Right hindlimb (tissue), 1 donor: ENCODE results near the gene MRLN.
"Not testable (repeated sequence)": the region's sequence is repeated elsewhere in the genome, so short reads cannot be mapped to it uniquely, and the experiment has no call there.

ENCODE experiments used
- DNase-seq: peaks from one replicate; pipeline ENCODE4 v3.0.0-alpha.2; 2018

The MRLN gene

GRCh38 chr10:59753267-59753666 is at the start of gene MRLN:
TSS of gene MRLN (minus strand) at chr10:59753455.
- no peak for DNase-seq

- DNase-seq, result no peak
These were observed 47.9 kb upstream of the MRLN start for GRCh38 chr10:59801171-59801570.

DNA sequence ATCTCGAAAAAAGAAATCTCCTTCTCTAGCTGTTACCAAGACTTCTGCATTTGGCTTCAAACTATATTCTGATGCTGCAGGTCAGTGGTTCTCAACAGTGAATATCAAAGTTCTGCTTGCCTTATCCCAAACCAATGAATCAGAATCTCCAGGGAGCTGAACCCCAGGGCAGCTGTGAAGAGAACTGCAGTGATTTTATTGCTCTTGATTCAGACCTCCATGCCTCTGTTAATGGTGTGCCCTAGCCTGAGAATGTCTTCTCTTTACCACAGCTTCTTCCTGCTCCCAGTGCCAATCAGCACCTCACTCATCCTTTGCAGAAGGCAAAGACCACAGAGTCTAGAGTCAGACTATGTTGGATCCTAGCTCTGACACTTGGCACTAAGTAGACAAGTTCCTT is 46.2 kb upstream of the MRLN start:
- DNase-seq, result no peak

GRCh38 chr10:59793919-59794318 is 40.7 kb upstream of the MRLN start:
- DNase-seq, result no peak

DNA sequence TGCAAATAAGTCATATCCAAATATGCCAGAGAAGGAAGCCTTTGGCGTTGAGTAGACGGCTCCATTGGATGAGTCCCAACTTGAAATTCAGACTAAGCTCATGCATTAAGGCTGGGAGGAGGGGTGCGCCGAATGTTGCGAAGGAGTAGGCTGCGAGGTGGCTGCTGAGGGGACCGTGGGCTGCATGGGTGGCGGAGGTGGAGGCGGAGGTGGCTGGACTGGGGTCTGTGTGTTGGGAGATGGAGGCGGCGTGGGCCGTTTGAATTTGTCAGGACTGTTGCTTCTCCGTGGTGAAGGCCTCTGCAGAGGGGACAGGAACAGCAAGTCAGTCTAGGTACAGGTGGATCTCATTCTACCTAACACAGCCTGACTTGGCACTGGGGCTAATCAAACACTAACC is 39.6 kb upstream of the MRLN start:
- no peak for DNase-seq

GRCh38 chr10:59791601-59792000 is 38.3 kb upstream of the MRLN start:
- no peak for DNase-seq

GRCh38 chr10:59790080-59790479 is 36.8 kb upstream of the MRLN start:
- not testable (repeated sequence) for DNase-seq

DNA sequence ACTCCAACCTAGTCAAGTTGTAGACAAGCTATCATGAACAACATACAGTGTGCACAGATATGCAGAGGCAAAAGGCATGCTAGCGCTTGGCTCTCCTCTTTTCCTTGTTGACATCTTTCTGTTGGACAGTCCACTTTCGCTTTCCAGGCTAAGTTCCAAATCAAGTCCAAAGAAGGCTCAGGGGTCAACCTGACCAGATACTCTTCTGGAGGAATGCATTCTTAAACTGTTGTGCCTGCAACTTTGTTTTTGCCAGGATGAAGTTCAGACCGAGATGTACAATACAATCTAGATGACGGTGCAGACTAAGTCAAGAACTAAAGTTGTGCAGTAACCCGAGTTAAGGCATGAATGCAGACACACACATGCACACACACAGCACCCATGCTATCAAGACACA is 35.7 kb upstream of the MRLN start:
- DNase-seq, result not testable (repeated sequence)

DNA sequence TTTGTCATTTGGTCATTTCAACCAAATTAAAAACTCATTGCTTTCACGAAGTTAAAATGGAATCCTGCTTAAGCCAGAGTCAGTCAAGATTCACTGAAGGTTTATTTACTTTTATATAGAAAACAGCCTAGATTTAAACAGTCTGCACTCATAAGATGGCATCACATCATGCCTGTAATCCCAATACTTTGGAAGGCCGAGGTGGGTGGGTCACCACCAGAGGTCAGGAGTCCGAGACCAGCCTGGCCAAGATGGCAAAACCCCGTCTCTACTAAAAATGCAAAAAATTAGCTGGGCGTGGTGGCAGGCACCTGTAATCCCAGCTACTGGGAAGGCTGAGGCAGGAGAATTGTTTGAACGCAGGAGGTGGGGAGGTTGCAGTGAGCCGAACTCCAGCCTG is 33.8 kb upstream of the MRLN start:
- DNase-seq, result not testable (repeated sequence)

- not testable (repeated sequence) for DNase-seq
These were observed 32.2 kb upstream of the MRLN start for GRCh38 chr10:59785476-59785875.

GRCh38 chr10:59781511-59781910 is 28.3 kb upstream of the MRLN start:
- DNase-seq, result no peak

DNA sequence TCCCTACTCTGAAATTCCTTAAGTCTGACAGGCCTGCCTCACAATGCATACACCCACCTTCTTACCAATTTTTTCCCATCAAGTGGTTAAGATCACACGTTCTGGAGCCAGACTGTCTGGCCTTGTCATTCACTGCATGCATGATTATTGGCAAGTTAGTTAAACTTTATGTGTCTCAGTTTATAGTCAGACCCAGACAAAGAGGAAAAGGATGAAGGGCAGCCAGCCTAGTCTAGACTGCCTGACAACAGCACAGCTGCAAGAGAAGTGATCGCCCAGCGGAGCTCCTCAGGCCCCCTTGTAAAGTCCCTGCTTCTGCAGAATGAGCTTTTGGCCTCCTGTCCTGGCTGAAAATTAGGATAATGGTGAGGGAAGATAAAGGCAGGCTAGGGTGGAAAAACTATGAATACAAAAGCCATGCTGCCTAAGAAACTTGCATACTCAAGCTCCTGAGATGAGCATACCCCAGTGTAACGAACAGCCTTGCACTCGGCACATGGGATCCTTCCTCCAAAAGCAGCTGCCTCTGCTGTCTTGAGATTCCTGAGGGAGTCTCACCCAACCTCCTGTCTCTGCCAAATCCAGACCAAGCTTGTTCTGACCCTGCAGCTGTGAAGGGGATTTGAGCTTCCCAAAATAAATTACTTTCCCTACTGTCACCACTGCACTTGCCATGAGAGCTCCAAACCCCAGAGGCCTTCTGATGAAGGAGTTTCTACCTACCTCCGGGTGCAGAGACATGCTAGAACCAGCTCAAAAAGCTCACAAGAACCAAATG is 26.7 kb upstream of the MRLN start:
- peak; percentile 78 for DNase-seq

DNA sequence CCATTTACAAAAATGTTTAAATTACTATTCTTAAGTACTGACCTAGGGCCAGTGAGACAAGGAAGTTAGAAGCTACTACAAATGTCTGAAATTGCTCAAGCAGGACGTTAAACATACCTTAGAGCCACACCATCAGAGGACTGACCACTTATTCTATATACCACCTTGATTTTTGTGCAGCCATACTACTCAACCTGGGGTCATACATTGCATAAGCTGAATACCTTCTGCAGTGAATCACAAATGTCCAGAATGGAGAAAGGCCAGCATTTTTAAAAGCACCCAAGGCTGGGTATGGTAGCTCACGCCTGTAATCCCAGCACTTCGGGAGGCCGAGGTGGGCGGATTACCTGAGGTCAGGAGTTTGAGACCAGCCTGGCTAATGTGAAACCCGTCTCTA is 21.2 kb upstream of the MRLN start:
- no peak for DNase-seq

- DNase-seq, result no peak
These were observed 19.8 kb upstream of the MRLN start for GRCh38 chr10:59773088-59773487.

DNA sequence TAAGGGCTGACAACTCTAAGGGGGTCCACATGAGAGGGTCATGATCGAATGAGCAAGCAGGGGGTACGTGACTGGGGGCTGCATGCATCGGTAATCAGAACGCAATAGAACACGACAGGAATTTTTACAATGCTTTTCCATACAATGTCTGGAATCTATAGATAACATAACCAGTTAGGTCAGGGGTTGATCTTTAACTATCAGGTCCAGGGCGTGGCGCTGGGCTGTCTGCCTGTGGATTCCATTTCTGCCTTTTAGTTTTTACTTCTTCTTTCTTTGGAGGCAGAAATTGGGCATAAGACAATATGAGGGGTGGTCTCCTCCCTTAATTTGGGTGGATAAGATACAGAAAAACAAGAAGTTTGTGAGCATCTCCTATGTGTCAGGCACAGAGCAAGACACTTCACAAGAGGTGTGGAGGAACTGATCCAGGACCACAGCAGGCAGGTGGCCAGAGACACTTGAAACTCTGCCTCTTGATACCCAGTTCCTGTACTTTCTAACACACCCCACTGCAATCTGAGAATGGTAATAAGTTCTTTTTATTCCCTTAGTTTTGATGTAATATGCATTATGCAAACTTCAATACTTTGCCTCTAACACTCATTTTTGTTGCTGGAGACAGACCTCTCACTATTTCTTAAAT is 18.0 kb upstream of the MRLN start:
- DNase-seq, result no peak

DNA sequence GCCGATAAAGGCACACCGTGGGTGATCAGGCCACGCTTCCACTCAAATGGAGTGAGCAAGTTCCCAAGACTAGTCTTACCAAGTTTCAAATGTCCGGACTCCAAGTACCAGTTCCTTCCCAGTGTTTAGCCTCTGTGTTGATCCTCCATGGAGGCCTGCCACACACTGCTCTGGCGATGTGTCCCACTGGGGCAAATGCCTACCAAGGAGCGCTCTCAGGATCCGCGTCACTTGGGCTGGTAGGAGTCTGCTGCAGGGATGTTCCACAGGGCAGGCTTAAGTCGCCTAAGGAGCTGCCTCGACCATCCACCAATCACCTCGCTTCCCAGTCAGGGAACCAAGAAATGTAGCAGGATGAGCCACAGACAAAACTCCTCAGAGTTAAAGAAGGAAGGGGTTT is 17.4 kb upstream of the MRLN start:
- DNase-seq, result no peak

DNA sequence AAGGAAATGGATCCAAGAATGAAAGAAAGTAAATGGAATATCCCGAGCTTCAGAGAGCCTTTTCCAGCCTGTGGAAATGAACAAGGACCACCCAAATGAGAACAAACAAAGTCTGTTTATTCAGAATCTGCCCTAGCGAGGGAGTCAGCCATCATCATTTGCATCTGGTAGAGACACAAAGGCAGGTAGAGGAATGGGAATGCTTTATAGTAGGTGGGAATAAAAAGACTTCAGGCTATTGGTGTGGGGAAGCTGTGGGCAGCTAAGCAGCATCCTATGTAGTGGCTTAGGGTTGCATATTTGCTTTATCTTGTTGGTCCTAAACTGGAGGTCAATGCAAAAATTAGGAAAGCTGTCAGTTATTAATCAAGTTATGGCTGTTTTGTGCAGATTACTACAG is 9.2 kb upstream of the MRLN start:
- no peak for DNase-seq

GRCh38 chr10:59757966-59758365 is 4.7 kb upstream of the MRLN start:
- no peak for DNase-seq

DNA sequence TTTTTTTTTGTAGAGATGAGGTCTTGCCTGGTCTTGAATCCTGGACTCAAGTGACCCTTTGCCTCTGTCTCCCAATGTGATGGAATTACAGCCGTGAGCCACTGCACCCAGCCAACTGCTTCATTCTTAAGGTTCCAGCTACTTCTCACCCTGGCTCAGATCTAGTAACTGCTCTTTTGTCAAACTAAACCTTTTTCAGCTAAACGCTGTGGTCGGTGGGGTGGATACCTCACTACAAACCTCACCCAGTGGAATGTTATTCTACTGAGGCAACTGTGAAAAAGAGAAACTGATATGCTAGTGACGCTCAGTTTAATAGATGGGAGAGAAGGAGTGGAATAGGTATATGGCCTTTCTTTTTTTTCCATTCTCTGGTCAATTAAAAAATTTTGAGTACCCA is 1.7 kb upstream of the MRLN start:
- DNase-seq, result no peak

GRCh38 chr10:59752278-59752940 is 846 bp downstream of the MRLN start:
- DNase-seq, result no peak

DNA sequence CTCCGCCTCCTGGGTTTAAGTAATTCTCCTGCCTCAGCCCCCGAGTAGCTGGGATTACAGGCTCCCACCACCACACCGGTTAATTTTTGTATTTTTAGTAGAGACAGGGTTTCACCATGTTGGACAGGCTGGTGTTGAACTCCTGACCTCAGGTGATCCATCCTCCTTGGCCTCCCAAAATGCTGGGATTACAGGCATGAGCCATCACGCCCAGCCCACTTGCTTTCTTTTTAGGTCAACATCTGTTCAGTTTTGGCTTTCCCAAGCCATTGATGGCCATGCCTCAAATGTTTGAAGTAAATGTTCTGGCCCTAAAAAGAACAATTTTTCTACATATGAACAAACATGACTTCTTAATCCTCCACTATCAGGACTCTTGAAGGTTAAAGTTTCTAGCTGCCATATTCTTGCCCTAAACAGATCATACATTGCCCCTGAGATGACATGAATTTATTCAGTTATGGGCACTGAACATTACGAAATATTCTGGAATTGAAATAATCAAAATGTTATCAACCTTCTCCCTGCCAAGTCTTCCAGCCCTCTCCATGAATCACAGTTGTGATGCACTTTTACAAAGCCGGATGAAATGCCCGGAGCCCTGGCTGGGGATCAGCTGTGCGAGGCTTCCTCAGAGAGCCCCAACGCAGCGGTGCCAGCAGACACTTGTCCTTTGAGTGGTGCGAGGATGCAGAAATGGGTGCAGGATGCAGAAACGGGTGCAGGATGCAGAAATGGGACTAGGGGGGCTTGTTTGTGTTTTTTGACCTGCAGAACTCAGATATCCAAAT is 2.9 kb downstream of the MRLN start:
- no peak for DNase-seq

DNA sequence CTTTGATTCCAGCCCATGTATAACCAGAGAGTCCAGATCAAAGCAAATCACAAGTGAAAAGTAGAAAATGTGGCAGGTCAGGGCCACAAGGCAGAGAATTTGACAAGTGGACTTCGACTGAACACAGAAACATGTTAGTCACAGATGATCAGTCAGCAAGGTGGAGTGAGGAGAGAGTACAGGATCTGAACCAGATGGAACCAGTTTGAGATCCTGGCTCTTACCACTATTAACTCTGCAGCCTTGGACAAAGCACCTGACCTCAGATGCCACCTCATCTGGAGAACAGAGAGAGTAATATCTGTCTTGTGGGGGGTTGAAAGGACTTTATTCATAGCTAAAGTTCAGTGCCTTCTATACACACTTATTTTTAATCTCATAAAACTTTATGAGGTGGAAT is 4.4 kb downstream of the MRLN start:
- no peak for DNase-seq

GRCh38 chr10:59745163-59745650 is 8.0 kb downstream of the MRLN start:
- DNase-seq, result no peak
